ENCODE data around the gene MLLT10.

GRCh38 chr10:21694631-21695030 is 160.6 kb downstream of the MLLT10 start:
- TF ChIP-seq EZH2 (IDR thresholded peaks at IDR 0.05): no peak
- no peak for TF ChIP-seq POLR2AphosphoS5 (IDR thresholded peaks at IDR 0.05; ENCODE audit: borderline replicate concordance, low read depth, low read length)
